MG63 (cell line): ENCODE measurements around the gene SUB1. TPM values are rescaled to one million over a fixed set of nuclear protein-coding genes. Genes with fewer than 3 reads are reported as not detected.
"Not testable (repeated sequence)": the region's sequence is repeated elsewhere in the genome, so short reads cannot be mapped to it uniquely, and the experiment has no call there.

ENCODE experiments used
- DNase-seq: peaks from one replicate; pipeline ENCODE4 v3.0.0-alpha.2; 2020
- H3K27me3 ChIP-seq: fragments of 250-450 bp; sonication (Bioruptor Pico); 2 replicates; pipeline ENCODE4 v1.5.1; 2020; ENCODE audit warnings: mild to moderate bottlenecking, moderate library complexity
- H3K36me3 ChIP-seq: fragments of 250-450 bp; sonication (Bioruptor Pico); 2 replicates; pipeline ENCODE4 v1.5.1; 2020; ENCODE audit warnings: mild to moderate bottlenecking, moderate library complexity
- H3K4me3 ChIP-seq: fragments of 250-450 bp; sonication (Bioruptor Pico); 2 replicates; pipeline ENCODE4 v1.5.1; 2020; ENCODE audit warnings: mild to moderate bottlenecking, moderate library complexity
- H3K9me3 ChIP-seq: fragments of 250-450 bp; sonication (Bioruptor Pico); 2 replicates; pipeline ENCODE4 v1.5.1; 2020; ENCODE audit warnings: mild to moderate bottlenecking, moderate library complexity
- total RNA-seq: library from RNA; depleted of rRNA; stranded (reverse); fragments of >200 nt; shearing (Covaris generic); gene quantifications from 2 replicates; pipeline ENCODE4 v1.2.3, GENCODE V29; 2014; ENCODE audit warnings: low replicate concordance

SUB1 gene
- total RNA-seq, 1 experiment from 2014 or later, result 640 TPM

GRCh38 chr5:32613050-32613672, 27.8 kb downstream of the SUB1 start:
- Histone ChIP-seq H3K4me3 (no peak overlapping the region), H3K27me3 (no peaks in the 10 kb centered on the region), H3K36me3 (peaks cover 7% of the 10 kb centered on the region), H3K9me3 (no peaks in the 10 kb centered on the region)
- peak; percentile 67 for DNase-seq

GRCh38 chr5:32615236-32615635, 29.9 kb downstream of the SUB1 start:
- Histone ChIP-seq H3K36me3 (no peaks in the 10 kb centered on the region; the same call in 1 of the 2 replicates), H3K4me3 (no peak overlapping the region), H3K9me3 (no peaks in the 10 kb centered on the region), H3K27me3 (no peaks in the 10 kb centered on the region)
- no peak for DNase-seq

- Histone ChIP-seq H3K36me3 (no peaks in the 10 kb centered on the region), H3K4me3 (no peak overlapping the region), H3K27me3 (no peaks in the 10 kb centered on the region), H3K9me3 (no peaks in the 10 kb centered on the region)
- DNase-seq, result no peak
Measured at GRCh38 chr5:32618962-32619361, 33.6 kb downstream of the SUB1 start.

- Histone ChIP-seq H3K4me3 (no peak overlapping the region), H3K27me3 (no peaks in the 10 kb centered on the region), H3K9me3 (no peaks in the 10 kb centered on the region), H3K36me3 (no peaks in the 10 kb centered on the region)
- no peak for DNase-seq
Measured at GRCh38 chr5:32621256-32621655, 35.9 kb downstream of the SUB1 start.

- Histone ChIP-seq H3K9me3 (no peaks in the 10 kb centered on the region), H3K4me3 (no peak overlapping the region), H3K27me3 (no peaks in the 10 kb centered on the region), H3K36me3 (no peaks in the 10 kb centered on the region)
- no peak for DNase-seq
Measured at GRCh38 chr5:32625106-32625505, 39.7 kb downstream of the SUB1 start.

GRCh38 chr5:32625547-32625946, 40.2 kb downstream of the SUB1 start:
- DNase-seq, result no peak
- Histone ChIP-seq H3K9me3 (no peaks in the 10 kb centered on the region), H3K36me3 (no peaks in the 10 kb centered on the region), H3K27me3 (no peaks in the 10 kb centered on the region), H3K4me3 (no peak overlapping the region)

GRCh38 chr5:32627219-32627870, 42.0 kb downstream of the SUB1 start:
- no peaks in the 10 kb centered on the region for H3K9me3 ChIP-seq

GRCh38 chr5:32628049-32628844, 42.9 kb downstream of the SUB1 start:
- no peak for DNase-seq
- no peaks in the 10 kb centered on the region for H3K9me3 ChIP-seq

More at GRCh38 chr5:32627219-32627870, 42.0 kb downstream of the SUB1 start:
- H3K36me3 ChIP-seq, result no peaks in the 10 kb centered on the region
- DNase-seq, result no peak
- H3K27me3 ChIP-seq, result no peaks in the 10 kb centered on the region
- H3K4me3 ChIP-seq, result no peak overlapping the region

GRCh38 chr5:32630867-32631491, 45.6 kb downstream of the SUB1 start:
- H3K27me3 ChIP-seq, result no peaks in the 10 kb centered on the region
- no peaks in the 10 kb centered on the region for H3K36me3 ChIP-seq
- no peak overlapping the region for H3K4me3 ChIP-seq

More at GRCh38 chr5:32628049-32628844, 42.9 kb downstream of the SUB1 start:
- Histone ChIP-seq H3K27me3 (no peaks in the 10 kb centered on the region), H3K36me3 (no peaks in the 10 kb centered on the region), H3K4me3 (no peak overlapping the region)

GRCh38 chr5:32633017-32633416, 47.7 kb downstream of the SUB1 start:
- not testable (repeated sequence) for H3K27me3 ChIP-seq, H3K9me3 ChIP-seq, H3K36me3 ChIP-seq, DNase-seq, H3K4me3 ChIP-seq

More at GRCh38 chr5:32630867-32631491, 45.6 kb downstream of the SUB1 start:
- no peaks in the 10 kb centered on the region for H3K9me3 ChIP-seq
- DNase-seq, result no peak

- Histone ChIP-seq H3K36me3 (no peaks in the 10 kb centered on the region), H3K4me3 (no peak overlapping the region), H3K27me3 (no peaks in the 10 kb centered on the region), H3K9me3 (no peaks in the 10 kb centered on the region)
- DNase-seq, result no peak
Measured at GRCh38 chr5:32638309-32638708, 53.0 kb downstream of the SUB1 start.

- DNase-seq, result peak; percentile 43
- H3K27me3 ChIP-seq, result no peaks in the 10 kb centered on the region
- no peaks in the 10 kb centered on the region for H3K9me3 ChIP-seq
- no peaks in the 10 kb centered on the region for H3K36me3 ChIP-seq
- H3K4me3 ChIP-seq, result no peak overlapping the region
Measured at GRCh38 chr5:32639943-32640342, 54.6 kb downstream of the SUB1 start.

- Histone ChIP-seq H3K4me3 (peak overlapping the region; percentile 17), H3K27me3 (no peaks in the 10 kb centered on the region), H3K9me3 (no peaks in the 10 kb centered on the region), H3K36me3 (no peaks in the 10 kb centered on the region)
- DNase-seq, result no peak
Measured at GRCh38 chr5:32642276-32643002, 57.1 kb downstream of the SUB1 start.

- H3K4me3 ChIP-seq, result no peak overlapping the region
- H3K27me3 ChIP-seq, result no peaks in the 10 kb centered on the region
- DNase-seq, result no peak
- no peaks in the 10 kb centered on the region for H3K9me3 ChIP-seq
- no peaks in the 10 kb centered on the region for H3K36me3 ChIP-seq
Measured at GRCh38 chr5:32645246-32645645, 59.9 kb downstream of the SUB1 start.

GRCh38 chr5:32646061-32646969, 61.0 kb downstream of the SUB1 start:
- Histone ChIP-seq H3K4me3 (no peak overlapping the region), H3K27me3 (no peaks in the 10 kb centered on the region), H3K36me3 (no peaks in the 10 kb centered on the region), H3K9me3 (no peaks in the 10 kb centered on the region)
- DNase-seq, result no peak

- H3K4me3 ChIP-seq, result no peak overlapping the region
- no peaks in the 10 kb centered on the region for H3K27me3 ChIP-seq
- H3K9me3 ChIP-seq, result peaks cover 2% of the 10 kb centered on the region; the same call in 1 of the 2 replicates
- no peaks in the 10 kb centered on the region for H3K36me3 ChIP-seq
- no peak for DNase-seq
Measured at GRCh38 chr5:32651088-32651487, 65.7 kb downstream of the SUB1 start.
